ENCODE measurements around the gene UQCR10.
A peak's percentile ranks its signal among the peaks of the same experiment; 100 is the strongest.

UQCR10 gene

DNA sequence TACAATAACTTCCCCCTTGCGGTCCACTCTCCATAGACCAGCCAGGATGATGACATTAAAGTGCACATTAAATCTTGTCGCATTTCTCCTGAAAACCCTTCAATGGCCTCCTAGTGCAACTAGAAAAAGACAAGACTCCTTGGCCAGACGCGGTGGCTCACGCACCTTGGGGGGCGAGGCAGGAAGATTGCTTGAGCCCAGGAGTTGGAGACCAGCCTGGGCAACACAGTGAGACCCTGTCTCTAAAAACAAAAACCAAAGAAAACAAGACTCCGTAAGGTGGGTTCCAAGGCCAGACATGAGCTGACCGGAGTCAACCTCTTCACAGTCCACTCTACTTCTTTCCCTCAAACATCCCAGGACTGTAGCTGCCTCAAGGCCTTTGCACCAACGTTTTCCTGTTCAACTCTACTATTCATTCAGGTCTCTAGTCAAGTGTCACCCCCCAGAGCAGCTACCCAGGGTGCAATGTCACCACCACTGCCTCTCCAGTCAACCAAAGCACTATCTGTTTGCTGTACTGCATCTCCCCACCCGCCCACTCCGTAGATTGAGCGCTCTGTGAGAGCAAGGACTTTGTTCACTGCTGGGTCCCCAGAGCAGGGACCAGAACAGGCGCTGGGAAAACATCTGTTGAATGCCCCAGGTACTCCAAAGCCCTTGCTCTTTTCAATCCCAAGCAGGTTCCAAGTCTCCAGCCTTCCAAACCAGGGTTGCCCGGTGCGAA lies 1.1 kb upstream of the UQCR10 start:
- peak in 2 of 3 donors; percentile 8 for DNase-seq (ENCODE audit: low read depth in 3 of 3)

DNA sequence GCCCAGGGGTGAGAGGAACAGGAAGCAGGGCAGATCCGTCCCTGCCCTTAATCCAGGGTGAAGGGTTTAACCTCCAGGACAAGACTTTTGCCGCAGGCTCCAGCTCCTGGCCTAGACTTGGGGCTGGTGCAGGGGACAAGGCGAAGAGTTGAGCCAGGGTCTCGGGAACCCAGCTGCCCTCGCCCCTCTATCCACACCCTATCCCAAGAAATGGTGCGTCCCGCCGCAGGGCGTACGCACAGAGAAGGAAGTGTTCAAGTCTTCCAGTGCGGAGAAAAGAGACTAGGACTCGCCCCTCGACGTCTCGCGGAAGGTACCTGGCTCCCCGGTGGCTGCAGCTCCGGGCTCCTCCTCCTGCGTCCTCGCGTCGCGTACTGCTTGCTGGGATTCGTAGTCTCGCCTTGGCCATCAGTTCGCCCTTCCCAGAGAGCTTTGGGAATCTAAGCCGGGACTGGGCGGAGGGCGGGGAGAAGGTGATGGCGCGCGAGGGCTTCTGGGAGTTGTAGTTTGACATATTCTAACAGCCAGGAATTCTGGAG lies 468 bp upstream of the UQCR10 start, which contains the start of gene ZMAT5:
Gene ZMAT5 (minus strand): TSS at position 376 of the 539 bp plus-strand sequence. CDS start 18,463 bp downstream, outside the sequence.
- DNase-seq (ENCODE audit: low read depth in 3 of 3) = peak; percentile 87 to 91 (median 87)

DNA sequence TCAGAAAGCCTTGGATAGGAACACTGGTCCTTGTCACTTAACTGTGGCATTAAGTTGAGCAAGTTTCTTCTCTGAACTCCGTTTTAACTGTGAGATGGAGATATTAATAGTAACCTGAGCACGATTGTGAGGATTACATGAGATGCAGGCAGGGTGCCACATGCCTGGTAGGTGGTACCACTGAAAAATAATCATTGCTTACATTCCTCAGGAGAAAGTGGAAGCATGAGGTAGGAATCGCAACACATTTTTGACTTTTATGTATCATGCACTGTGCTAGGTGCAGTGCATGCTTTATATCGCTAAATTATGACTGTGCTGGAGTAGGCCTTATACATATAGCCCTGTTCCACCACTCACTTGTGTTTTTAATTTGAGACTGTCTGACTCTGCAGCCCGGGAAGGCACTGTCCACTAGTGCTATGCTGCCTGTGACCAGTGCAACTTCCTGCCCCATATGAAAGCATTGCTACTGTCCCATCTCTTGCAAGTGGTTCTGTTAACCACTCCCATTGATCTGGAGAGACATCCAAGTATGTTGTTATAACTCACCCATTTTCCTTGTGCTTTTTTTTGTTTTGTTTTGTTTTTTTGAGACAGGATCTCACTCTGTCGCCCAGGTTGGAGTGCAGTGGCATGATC lies 1.0 kb downstream of the UQCR10 start:
- no peak for DNase-seq (ENCODE audit: low read depth in 3 of 3)

DNA sequence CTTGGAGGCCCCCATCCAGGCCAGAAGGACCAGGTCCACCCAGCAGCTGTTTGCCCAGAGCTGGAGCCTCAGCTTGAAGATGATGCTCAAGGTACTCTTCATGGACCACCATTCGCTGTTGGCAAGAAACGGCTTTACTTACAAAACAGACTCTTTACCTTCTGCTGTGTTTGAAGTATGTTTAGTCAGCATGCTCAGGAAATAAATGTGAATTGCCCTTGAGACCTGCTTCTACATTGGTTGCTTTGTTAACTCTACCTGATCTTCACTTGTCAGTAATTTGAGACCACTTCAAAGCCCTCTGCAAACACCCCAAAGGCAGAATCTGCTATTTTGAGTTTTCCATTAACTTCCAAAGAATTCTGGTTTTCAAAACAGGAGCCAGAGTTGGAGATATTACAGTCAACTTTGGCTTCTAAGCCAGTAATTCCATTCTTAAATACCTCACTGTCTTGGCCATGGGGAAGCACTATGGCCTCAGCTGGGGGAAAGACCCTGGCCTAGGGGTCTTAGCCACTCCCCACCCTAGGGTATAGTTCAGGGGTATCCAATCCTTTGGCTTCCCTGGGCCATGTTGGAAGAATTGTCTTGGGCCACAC lies 2.7 kb downstream of the UQCR10 start:
- DNase-seq (ENCODE audit: low read depth in 3 of 3) = no peak

DNA sequence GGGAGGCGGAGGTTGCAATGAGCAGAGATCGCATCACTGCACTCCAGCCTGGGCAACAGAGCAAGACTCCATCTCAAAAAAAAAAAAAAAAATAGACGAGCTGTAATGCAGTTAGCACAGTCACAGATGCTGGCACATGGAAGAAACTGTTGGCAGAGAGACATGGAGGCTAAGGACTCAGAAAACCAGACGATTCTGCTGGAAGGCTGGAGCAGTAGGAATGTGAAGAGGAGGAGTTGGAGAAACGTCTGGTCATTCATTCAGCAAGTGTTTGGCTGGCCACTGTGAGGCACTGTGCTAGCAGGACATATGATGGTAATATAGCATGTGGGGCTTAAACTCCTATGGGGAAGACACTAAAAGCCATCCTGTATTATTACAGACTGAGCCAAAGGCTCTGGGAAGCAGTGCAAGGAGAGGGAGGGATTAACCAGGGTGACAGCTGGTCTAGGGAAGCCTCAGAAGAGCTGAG lies 5.0 kb downstream of the UQCR10 start:
- no peak for DNase-seq (ENCODE audit: low read depth in 3 of 3)

DNA sequence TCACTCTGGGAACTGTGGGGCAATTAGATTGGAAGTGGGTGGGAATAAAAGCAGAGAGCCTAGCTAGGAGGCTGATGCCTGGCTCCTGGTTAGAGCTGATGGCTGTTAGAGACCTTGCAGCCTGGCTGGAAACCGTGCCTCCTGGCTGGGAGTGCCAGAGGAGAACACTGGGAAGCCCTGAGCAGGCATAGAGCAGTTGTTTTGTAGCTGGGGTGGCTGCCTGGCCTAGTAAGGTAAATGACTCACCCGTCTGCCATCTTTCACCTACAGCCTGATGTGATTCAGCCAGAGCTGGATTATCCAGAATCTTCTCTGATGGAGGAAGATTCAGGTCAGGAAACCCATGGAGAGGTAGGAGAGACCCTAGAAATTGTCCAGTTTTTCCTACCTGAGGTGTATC lies 6.1 kb downstream of the UQCR10 start:
- no peak for DNase-seq (ENCODE audit: low read depth in 3 of 3)

DNA sequence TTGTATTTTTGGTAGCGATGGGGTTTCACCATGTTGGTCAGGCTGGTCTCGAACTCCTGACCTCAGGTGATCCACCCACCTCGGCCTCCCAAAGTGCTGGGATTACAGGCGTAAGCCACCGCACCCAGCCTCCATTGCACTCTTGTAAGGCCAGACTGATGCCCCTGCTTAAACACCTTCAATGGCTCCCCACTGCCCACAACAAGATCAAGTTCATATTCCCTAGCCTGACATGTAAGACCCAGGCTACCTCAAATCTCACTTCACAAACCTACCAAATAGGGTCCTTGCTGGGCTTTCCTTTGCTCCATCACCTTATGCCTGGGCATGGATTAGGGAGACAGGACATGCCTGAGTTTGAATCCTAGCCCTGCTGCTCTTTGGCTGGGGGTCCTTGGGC lies 13.1 kb downstream of the UQCR10 start:
- DNase-seq (ENCODE audit: low read depth in 3 of 3) = no peak

DNA sequence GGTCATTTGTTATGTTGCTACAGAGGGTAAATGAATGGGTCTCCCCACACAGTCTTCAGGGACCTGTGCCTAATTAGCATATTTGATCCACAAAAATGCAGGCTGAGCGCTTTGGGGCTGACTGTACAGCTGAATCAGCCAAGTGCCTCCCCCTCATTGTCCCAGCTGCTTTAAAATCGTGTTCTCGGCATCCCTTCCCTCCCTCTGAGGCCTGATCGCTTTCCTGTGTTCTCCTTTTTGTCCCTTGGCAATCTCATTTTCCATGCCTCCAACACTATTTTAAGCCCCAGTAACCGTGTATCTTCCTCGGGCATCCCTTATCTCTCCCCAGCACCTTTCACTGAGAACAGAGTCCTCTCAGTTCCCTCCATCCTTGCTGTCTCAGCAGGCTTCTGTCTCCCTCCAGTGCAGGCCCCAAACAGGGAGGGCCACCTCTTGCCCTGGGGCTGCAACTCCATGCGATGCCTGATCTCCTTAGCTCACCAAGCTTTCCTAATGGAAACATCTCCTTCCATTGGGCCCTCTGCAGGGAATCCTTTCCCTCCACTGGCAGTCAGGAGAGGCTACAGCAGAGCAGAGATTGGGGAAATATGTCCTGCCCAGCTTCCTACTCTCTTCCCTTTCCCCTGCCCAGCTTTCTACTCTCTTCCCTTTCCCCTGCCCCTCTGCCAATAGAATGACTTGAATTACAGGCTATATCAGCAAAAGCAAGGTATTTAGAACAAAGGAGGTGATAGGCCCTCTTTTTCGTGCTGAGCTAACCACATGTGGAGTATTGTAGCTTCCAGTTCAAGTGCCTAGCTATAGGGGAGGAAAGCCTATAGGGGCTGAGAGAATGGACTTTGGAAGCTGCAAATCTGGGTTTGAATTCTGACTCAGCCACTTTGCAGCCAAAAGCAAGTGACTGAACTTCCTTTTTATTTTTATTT lies 13.8 kb downstream of the UQCR10 start:
- no peak for DNase-seq (ENCODE audit: low read depth in 3 of 3)

DNA sequence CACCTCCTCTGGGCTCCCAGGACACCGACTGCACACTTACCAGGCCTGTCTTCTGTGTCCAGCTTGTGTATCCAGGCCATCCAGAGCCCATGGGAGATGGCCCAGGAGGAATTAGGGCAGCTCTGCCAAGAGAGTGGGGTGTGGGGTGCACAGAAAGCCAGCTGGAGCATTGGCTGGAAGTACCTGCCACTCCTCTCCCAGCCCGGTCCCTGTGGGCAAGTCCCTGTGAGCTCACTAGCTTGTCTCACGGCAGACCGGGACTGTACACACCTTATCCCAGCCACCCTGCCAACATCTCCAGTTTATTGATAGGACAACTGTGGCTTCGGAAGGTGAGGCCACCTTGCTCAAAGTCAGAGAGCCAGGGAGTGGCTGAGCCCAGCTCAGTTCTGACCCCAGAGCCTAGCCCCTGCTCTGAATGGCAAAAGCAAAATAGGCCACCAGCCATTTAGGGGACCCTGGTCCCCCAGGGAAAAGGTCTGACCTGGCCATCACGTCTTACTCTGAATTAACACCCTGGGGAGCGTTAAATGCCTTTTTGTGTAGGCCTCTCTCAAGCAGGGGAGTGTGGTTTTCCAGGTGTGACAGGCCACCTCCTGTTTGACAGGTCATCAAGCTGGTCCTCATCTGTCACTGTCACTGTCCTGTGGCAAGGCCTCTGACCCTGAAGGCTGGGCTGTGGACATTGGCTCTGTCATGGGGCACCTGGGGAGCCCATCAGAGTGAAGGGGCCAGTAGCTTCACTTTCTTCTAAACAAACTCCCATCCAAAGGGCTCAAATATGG lies 15.1 kb downstream of the UQCR10 start:
- DNase-seq (ENCODE audit: low read depth in 3 of 3) = no peak

DNA sequence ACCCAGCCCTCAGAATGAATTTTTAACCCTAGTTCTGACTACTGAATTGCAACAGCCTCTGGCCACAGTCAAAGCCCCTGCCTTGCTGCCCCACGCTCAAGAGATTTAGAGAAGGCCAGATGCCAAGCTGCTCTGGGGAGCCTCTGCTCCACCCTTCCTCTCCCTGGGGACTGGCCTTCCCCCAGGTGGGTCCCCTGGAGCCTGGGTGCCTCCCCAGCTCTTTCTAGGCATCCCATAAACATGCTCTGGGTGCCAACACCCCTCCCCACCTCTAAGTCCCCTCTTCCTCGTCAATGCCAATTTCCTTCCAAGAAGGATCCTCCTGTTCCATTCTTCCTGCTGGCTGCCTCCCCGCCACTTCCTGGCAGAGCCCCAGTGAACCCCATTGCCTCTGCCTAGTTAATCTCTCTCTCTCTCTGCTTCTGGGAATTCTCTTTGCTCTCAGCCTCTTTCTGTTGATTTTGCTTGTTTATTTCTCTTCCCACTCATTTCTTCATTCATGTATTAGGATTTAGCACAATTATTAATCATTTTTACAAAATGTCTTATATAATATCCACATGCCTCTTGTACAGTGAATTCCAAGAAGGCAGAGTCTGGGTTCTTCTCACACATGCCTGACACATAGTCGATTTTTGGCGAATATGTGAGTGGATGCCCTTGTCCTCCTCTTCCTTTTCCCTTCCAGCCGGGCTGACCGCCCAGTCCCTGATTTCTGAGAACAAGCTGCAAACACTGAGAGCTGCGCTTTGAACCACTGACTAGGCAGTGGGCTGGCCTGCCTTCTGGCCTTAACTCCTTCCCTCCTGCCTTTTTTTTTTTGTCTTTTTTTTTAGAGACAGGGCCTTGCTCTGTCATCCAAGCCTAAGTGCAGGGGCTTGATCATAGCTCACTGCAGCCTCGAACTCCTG lies 17.5 kb downstream of the UQCR10 start:
- DNase-seq (ENCODE audit: low read depth in 3 of 3) = no peak

DNA sequence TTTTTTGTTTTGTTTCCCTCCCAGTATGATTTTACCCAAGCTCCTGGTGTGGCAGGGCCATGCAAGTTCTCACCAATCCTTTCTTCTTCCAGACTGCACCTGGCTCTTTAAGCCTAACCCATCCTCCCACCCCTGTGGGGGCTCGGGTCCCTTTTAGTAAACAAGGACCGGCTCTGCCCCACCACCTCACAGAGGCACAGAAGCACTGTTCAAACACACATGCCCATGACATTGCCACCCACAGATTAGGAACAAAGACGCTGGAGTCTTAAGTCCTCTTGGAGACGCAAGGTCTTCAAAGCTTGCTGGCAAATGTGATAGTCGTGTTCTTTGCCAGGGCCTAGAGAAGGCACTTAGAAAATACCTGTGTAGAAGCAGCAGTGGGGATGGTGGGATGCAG lies 18.9 kb downstream of the UQCR10 start:
- no peak for DNase-seq (ENCODE audit: low read depth in 3 of 3)

DNA sequence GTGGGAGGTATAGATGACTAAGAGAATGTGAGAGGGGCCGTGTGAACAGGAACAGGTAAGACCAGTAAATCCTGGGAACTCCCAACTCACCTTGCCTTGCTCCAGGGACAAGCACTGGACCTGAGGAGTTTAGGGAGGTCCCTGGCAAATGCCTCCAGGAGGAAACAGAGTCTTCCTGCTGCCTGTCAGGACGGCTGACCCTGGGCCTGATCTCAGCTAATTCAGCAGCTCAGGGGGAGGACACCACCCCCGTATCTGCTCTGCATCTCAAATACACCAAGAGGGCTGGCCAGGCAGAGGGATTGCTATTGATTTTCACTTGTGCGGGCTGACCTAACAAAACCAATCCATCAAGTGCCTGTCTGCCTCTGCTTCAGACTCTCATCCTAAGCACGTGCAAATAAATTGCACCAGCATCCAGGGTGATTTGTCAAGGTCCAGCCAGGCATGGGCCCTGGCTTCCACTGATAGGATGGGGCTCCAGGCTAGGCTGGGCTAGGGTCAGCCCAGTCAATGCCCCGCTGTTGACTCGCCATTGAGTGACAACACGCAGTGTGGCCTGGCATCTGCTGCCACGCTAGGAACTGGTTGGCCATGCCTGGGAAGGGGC lies 20.3 kb downstream of the UQCR10 start:
- no peak for DNase-seq (ENCODE audit: low read depth in 3 of 3)

DNA sequence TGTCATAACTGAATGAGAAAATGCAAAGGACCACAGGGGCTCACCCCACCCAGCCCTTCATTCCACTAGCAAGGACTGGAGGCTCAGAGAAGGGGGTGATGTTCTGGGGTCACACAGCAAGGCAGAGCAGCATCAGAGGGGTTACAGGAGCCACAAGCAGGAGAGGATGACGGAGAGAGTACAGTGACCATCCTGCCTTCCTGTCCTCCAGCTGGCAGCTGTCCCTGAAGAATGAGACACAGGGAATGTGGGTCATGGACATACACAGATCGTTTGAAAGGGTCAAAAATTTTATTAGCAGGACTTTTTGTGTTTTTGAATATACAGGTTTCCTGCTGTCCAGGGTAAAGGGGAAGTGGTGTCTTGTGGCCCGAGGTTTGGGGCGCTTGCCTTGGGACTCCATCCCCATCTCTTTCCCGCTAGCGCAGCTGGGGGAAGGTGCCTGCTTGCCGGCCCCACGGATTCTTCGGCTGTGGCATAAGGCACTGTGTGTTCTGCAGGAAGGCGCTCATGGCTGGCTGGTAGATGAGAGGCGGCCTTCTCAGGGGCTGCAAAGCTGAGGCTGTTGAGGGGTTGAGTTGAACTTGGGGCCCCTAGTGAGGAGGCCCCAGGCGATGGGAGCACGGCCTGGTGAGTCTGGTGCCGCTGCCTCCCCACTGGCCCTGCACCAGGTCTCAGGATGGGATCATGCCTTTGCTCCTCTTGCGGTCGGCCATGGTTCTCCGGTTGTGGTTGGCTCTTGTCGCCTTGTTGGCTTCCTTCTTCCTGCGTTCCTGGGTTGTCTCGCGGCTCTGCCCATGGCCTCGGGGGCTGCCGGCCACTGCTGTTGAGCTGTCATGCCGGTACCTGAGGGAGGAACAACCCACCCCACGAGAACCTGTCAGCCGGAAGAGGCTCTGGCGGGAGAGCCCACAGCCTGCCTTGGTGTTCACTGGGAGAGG lies 21.4 kb downstream of the UQCR10 start:
- no peak for DNase-seq (ENCODE audit: low read depth in 3 of 3)

DNA sequence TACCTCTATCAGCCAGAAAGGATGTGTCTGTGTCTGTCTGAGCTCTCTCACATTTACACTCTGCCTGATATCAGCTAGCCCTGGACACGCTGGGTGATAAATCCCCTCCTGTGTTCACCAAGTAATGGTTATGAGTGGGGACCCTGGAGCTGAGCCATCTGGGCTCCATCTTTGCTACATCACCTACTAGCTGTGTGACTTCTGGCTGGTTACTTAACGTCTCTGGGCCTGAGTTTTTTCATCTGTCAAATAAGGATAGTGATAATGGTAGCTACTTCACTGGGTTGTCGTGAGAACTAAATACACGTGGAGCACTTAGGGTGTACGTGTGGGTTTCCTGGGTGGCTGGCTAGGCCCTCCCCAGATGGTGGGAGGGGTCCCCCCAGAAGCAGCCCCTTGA lies 22.9 kb downstream of the UQCR10 start:
- no peak for DNase-seq (ENCODE audit: low read depth in 3 of 3)

DNA sequence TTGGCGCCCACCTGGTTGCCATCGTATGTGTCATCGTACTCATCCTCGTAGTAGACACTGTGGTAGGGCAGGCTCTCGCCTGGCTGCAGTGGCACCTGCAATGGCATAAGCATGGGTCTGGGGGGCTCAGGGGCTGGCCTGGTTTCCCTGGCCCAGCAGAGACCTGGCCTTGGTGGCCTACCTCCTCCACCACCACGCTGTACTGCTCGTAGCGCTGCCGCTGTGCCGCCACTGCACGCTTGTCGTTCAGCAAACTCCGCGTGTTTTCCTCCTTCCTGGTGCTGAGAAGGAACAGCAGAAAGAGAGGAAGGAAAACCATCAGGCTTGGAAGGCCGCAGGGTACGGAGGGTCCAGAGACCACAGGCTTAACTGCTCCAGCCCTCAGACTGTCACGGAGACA lies 26.2 kb downstream of the UQCR10 start:
- DNase-seq (ENCODE audit: low read depth in 3 of 3) = no peak

DNA sequence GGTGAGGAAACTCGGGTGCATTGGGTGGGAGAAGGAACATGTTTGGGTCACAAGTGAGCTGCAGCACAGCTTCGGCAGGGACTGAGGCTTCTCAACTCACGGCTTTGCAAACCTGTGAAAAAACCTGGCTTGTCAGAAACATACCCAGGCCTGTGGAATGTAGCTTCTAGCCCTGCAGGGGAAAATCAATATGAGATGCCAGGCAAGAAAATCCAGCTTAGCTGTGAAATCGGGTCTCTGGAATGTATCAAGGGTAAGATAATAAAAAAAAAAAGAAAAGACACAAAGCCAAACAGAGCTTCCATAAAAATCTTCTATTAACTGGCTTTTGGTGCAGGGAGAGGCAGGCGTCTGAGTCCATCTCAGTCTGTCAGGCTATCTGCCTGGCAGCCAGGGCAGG lies 28.5 kb downstream of the UQCR10 start:
- no peak for DNase-seq (ENCODE audit: low read depth in 3 of 3)

DNA sequence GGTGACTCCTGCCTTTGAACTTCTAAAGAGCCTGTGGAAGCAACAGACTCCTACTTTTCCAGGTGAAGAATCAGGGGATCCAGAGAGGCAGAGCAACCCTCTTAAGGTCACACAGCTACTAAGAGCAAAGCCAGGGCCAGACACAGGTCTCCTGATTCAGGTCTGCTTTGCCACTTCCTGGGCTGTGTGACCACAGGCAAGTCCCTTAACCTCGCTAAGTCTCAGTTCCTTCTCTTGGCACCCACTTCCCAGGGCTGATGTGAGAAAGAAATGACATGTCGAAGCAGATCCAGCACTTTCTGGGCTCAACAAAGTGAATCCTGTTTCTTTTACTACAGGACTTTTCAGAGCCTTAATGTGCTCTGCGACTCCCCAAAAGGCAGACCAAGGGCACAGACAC lies 30.2 kb downstream of the UQCR10 start:
- DNase-seq (ENCODE audit: low read depth in 3 of 3) = no peak

DNA sequence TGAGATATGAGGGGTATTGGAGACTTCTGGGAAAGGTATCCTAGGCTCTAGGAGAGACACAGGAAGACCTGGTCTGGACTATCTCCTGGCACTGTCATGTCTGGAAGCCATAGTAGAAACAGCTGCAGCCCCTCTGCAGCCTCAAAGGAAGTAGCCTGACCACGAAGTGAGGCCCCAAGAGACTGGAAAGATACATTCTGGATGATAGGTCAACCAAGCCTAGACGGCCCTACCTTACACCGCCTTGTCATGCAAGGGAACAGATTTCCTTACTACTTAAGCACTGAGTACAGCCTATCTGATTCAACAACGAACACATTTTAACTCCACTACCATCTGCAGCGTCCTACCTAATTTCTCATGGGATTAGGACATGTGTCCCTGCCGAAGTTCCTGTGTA lies 31.1 kb downstream of the UQCR10 start:
- DNase-seq (ENCODE audit: low read depth in 3 of 3) = no peak
